ENCODE data around the gene CLEC2B. TPM values are rescaled to one million over a fixed set of nuclear protein-coding genes. Genes with fewer than 3 reads are reported as not detected.

CLEC2B gene
- 0.63 TPM for total RNA-seq

DNA sequence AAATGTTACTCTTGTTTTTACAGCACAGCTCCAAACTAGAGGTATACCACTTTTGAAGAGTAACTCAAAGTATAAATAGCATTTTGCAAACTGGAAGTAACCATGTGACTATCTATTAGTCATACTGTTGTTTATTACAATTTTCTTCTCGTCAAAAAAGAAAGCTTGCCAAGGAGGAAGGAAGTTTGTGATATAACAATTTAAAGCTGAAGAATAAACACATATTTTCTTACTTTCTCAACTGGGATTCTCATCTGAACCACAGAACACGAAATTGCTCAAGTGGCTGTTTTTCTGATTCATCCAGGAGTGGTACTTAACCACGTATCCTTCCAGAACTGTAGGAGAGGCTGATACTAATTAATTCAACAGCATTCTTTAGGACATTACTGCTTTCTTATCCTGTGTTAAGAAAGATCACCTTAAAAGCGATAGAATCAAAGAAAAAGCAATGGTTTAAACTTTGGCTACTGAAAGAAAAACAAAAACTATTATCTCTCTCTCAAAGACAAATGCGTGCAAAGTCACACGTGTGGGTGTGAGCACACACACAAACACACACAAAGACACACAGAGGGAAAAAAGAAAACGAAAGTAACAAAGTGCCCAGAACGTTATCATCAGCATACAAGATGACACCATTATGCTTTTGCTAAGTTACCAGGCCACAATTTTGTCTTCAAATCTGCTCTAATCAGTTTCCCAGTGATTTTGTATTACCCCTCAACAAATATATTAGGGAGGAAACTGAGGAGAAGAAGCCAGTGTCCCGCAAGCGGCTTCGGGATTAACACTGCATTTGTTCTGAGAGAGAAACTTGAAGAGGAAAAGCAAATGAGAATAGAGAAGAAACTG lies at the start of gene CLEC2B:
Gene CLEC2B (minus strand): TSS at position 48 of the 855 bp plus-strand sequence.

DNA sequence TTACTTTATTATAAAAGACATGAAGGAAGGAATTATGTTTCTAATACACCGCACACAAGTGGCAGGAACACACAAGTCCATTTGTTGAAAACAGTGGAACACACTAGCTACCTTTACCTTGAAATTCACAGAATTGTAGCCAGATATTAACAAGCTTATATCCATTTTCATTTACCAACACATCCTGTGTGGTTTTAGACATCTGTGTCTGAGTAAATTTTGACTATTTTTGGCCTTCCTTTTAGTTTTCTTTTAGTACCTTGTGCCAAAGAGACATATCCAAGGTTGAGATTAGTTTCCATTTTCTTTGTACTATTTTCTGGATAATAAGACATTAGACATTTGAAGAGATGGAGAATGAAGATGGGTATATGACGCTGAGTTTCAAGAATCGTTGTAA lies 12.1 kb upstream of the CLEC2B start, which contains the start of gene KLRF2:
Gene KLRF2 (plus strand): TSS at position 244 of the 400 bp plus-strand sequence. CDS start 107 bp downstream, at position 351.

DNA sequence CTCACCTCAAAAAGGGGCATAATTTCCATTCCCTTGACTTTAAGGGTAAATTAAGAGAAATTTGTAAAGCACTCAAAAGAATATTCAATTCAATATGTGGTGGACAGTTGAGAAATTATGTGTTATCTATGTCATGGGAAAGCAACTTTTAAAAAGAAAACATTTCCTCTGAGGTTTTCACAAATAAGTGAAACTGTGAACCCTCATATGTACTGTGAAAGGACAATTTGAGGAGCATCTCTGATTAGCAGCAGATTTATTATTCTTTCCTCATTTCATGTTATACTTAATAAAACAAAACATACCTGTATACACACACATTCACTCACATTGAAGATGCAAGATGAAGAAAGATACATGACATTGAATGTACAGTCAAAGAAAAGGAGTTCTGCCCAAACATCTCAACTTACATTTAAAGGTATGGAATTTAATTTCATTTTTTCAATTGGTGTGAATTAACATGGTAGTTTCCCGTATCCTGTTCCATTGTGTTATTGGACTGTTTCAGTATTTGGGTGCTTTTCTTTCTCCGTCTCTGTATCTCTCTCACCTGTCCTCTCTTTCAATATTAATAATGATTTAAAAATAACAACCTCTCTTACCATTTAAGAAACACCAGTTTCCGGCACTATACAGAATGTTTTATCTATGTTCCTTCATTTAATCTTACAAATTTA lies 41.8 kb downstream of the CLEC2B start, which contains the start of gene KLRF1:
Gene KLRF1 (plus strand): TSS at position 273 of the 680 bp plus-strand sequence. CDS start 64 bp downstream, at position 337.

Other genes with a start within 250 kb of the CLEC2B start
- 17.8 TPM for gene CLEC2D, start 199.6 kb downstream of the CLEC2B start, total RNA-seq
- gene CLECL1, start 136.3 kb downstream of the CLEC2B start, total RNA-seq, result not detected
- not detected for gene CD69, start 108.5 kb downstream of the CLEC2B start, total RNA-seq
- not detected for gene KLRF1, start 41.9 kb downstream of the CLEC2B start, total RNA-seq
- gene KLRF2, start 12.1 kb upstream of the CLEC2B start, total RNA-seq, result not detected
- gene CLEC2A, start 63.0 kb upstream of the CLEC2B start, total RNA-seq, result not detected
- not detected for gene CLEC12A, start 102.1 kb upstream of the CLEC2B start, total RNA-seq
- not detected for gene CLEC1B, start 129.8 kb upstream of the CLEC2B start, total RNA-seq
- gene CLEC12B, start 141.3 kb upstream of the CLEC2B start, total RNA-seq, result not detected
- not detected for gene CLEC9A, start 161.3 kb upstream of the CLEC2B start, total RNA-seq
- gene CLEC1A, start 229.6 kb upstream of the CLEC2B start, total RNA-seq, result 0.63 TPM

Data from parietal lobe (tissue), 1 donor.